Left cardiac atrium (tissue), 4 donors: ENCODE results near the gene EMD. TPM values are rescaled to one million over a fixed set of nuclear protein-coding genes. Genes with fewer than 3 reads are reported as not detected.
"Not testable (repeated sequence)": the region's sequence is repeated elsewhere in the genome, so short reads cannot be mapped to it uniquely, and the experiment has no call there.

Experiments used
- ATAC-seq, 2 donors: fragments of 200-7000 bp; cut with Tn5 transposase; one replicate each; pipeline ENCODE4 v1.9.1; 2020; ENCODE audit warnings: mild to moderate bottlenecking in 2 of 2, moderate library complexity in 2 of 2
- DNase-seq: peaks from one replicate; pipeline ENCODE4 v3.0.0-alpha.2; 2020
- intact Hi-C, 2 donors: fragments of 100-400 bp; cut with DNase I; formaldehyde crosslinking; loops; one replicate each; pipeline versions ENCODE4 v1.14.1 to v1.15.1; 2022 to 2023
- long read RNA-seq: library from polyadenylated mRNA; unstranded; transcript quantifications from one replicate; pipeline ENCODE4 v2.0.0, GENCODE V29; 2021
- total RNA-seq, 2 donors: library from RNA; stranded (reverse); fragmentation: NEBNext Ultra II Directional; extraction: Animal tissue kit (Norgen Biotek cat#: 25700); gene quantifications; one replicate each; pipeline ENCODE4 v1.2.1, GENCODE V29; 2021
- donor health status: DM: no; HTN: yes; CAD: no.
- donor health status: DM: no; HTN: yes; CAD: no; lungs with severe emphysema.
- donor health status: DM: yes; HTN: yes; CAD: no.
- donor health status: Dilated cardiomyopathy.

The EMD gene
- total RNA-seq, result 10 to 100 TPM; 54.5 to 70.9 TPM
- long read RNA-seq, transcript EMD-202 (6 exons, 1,379 nt), result major isoform, 32 of 38 reads
- long read RNA-seq, partial matches to known transcripts, result 1 of 38 reads
- long read RNA-seq, other reads (novel, unspliced or antisense), result 3 of 38 reads

DNA sequence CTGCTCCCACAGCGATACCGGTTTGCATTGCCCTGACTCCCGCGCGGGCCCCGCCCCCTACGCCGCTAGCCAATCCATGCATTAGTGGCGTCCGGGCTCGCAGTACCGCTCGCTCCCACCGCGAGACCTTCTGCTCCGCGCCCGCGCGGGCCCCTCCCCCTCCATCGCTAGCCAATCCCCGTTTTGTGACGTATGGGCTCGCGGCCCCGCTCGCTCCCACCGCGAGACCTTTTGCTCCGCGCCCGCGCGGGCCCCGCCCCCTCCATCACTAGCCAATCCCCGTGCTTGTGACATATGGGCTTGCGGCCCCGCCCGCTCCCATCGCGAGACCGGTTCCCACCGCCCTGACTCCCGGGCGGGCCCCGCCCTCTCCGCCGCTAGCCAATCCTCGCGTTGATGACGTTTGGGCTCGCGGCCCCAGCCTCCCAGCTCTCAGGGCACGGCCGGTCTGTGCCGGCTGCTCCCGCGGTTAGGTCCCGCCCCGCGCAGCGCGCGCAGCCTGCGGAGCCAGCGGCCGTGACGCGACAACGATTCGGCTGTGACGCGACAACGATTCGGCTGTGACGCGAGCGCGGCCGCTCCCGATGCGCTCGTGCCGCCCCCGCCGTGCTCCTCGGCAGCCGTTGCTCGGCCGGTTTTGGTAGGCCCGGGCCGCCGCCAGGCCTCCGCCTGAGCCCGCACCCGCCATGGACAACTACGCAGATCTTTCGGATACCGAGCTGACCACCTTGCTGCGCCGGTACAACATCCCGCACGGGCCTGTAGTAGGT lies at the start of gene EMD:
EMD (plus strand) TSS at position 497 of the 770 bp plus-strand sequence; CDS start at position 687, 190 bp downstream.
- ATAC-seq, result peak; percentile 85 to 92
- DNase-seq, result peak; percentile 98
- intact Hi-C loops, result no loop called here

DNA sequence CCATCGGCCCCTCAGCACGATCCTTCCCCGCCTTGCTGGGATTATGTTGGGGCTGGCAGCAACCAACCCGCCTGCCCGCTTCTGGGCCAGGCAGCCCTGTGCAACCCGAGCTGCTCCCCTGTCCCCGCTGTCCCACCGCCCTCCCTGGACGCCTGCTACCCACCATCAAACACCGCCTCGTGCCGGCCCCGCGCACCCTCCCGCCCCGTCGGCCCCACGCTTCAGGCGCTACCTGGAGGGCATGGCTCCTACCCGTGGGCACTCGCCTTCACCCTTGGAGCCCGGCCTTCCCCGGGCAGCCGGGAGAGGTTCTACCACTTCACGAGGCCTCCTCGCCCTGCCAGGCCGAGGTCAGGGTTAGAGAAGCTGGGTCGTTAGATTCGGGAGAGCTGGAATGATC lies 46.5 kb upstream of the EMD start:
- intact Hi-C loops, result no loop called here
- ATAC-seq, result no peak
- peak; percentile 16 for DNase-seq

DNA sequence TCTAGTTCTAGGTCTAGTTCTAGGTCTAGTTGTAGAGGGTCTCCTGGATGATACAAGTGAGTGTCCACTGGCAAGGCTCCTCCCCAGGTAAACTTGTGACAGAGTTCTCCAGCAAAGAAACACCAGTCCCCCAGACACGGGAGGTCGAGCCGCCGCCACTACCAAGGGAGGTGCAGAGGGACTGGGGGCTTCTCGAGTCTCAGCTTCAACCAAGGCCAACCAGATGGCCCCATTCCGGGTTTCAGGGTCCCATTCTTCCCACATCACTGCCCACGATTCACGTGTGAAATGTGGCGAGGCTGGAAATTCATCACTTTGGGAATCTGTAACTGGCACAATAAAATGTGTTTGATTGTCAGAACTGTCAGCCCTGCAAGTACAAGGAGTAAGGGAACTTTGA lies 46.0 kb upstream of the EMD start:
- intact Hi-C loops, result no loop called here
- ATAC-seq, result no peak
- DNase-seq, result no peak

DNA sequence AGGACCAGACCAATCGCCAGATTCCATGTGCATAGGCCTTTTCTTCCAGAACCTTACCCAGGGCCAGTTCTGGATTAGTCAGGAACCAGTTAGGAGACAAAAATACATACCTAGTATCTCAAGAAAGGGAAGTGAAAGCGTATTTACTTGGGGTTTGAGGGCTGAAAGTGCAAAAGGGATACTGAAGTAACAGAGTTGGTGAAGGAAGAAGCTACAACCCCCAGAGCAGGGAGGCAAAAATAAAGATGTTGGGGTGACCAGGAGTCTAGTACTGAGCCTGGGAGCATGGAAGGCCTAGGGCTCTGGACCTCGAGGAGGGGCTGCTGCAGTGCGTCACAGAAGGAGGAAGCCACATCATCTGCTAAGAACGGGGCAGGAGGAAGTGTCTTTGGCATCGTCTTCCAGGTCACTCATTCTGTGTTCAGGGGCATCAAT lies 45.2 kb upstream of the EMD start:
- DNase-seq, result no peak

DNA sequence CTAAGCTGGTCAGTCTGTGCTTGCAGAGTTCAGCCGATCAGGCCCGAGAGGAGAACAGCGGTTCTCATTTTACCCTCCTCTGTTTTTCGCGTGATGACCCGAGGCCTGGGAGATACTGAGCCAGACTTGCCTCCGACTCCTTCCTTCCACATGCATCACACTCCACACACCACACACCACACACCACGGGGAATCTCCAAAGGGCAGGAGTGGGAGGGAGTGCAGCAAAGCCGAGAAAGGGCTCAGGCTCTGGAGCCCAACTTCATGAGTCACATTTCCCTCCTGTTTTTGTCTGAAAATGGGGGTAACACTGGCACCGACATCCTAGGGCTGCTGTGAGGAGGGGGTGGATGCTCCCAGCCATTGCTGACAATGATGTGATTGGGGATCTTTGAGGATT lies 44.6 kb upstream of the EMD start:
- intact Hi-C loops, result no loop called here
- ATAC-seq, result no peak
- no peak for DNase-seq

More for the DNA sequence above, 45.2 kb upstream of the EMD start:
- ATAC-seq, result no peak
- intact Hi-C loops, result no loop called here

DNA sequence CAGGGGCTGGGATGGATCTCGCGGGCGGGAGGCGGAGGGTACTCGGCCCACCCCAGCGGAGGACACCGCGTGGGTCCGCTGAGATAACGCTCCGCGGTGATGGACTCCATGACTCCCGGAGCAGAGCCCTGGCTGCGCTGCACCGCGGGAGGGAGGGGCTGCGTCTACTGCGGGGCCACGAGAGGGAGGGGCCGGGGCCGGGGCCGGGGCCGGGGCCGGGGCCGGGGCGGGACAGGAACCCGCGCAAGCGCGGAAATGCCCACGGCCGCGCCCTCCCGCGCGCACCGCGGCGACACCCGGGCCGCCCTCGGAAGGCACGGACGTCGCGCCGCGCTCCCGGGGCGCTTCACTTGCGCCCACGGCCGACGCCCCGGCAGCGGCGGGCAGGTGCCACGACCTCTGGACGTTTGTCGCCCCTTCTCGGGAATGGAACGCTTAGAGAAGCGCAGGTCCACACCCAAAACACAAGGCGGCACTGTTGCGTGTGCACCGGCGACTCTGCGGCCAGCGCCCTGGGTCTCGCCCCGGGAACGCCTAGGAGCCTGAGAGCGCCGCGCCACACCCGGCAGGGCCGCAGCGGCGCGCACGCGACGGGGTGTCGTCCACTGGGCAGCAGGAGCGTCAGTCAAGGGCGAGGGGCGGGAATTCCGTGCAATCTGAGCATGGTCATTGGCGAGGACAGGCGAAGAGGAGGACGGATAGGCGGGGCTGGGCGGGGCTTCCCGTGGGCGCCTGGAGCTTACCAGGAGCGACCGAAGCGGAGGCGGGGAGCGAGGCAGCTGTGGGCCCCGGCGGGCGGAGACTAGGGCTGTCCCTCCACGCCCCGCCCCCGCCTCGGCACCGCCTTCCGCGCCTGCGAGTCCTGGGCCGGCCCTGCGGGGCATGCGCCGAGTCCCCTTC lies 37.4 kb upstream of the EMD start:
- ATAC-seq, result peak; percentile 86 to 88
- not testable (repeated sequence) for DNase-seq

DNA sequence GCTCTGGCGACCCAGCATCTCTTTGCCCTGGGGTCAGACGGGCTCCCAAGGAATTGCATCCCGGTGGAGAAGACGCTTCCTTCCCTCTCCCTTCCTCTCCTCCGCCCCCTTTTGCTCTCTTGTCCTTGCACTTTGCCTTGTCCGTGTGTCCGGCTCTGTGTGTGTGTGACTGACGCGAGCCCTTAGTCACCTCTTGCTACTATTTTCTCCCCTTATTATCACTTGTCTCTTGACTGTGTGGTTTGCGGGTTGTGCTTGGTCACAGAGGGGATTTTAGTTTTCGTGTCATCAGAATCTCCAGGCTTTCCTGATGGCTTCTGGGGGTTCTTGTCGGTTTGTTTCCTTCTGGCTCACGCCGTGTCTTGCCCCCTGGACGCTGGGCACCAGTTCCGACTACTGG lies 36.0 kb upstream of the EMD start:
- intact Hi-C loops, DNase-seq: not testable (repeated sequence)
- ATAC-seq, result peak in 1 of 2 donors; percentile 3

More for the DNA sequence above, 37.4 kb upstream of the EMD start:
- intact Hi-C loops, result not testable (repeated sequence)

DNA sequence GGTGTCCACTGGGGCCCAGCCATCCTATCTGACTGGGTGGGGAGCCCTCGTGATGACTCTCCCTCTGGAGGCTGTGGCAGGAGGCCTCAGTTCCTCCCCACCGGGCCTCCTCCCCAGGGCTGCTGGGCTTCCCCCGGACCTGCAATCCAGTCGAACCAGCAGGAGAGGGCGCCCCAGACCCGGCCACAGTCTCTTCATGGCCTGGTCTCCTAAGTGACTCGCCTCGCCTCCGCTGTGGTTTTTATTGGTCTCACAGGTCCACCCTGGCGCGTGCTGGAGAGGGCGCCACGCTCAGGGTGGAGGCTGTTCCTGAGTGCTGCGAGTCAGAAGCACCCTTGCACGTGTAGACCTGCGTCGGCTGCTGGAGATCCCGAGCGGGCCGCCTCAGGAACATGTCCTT lies 35.5 kb upstream of the EMD start:
- peak; percentile 10 to 13 for ATAC-seq
- DNase-seq, intact Hi-C loops: not testable (repeated sequence)

DNA sequence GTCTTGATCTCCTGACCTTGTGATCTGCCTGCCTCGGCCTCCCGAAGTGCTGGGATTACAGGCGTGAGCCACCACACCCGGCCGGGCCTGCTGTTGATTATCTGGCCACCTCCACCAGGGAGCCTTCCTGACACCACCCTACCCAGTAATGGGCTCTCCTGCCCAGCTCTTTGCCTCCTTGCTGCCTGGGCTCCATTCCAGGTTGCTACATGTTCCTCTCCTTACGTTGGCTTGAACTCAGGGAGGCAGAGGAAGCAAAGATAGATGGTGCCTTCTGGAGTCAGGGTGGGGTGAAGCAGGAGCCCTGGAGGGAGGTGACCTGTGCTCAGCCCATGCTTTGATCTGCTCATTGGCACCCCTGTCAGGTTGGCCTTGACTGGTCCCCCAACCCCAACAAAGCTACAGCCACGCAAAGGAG lies 31.0 kb upstream of the EMD start:
- DNase-seq (peak; percentile 25), ATAC-seq (no peak)
- intact Hi-C loops, result no loop called here

DNA sequence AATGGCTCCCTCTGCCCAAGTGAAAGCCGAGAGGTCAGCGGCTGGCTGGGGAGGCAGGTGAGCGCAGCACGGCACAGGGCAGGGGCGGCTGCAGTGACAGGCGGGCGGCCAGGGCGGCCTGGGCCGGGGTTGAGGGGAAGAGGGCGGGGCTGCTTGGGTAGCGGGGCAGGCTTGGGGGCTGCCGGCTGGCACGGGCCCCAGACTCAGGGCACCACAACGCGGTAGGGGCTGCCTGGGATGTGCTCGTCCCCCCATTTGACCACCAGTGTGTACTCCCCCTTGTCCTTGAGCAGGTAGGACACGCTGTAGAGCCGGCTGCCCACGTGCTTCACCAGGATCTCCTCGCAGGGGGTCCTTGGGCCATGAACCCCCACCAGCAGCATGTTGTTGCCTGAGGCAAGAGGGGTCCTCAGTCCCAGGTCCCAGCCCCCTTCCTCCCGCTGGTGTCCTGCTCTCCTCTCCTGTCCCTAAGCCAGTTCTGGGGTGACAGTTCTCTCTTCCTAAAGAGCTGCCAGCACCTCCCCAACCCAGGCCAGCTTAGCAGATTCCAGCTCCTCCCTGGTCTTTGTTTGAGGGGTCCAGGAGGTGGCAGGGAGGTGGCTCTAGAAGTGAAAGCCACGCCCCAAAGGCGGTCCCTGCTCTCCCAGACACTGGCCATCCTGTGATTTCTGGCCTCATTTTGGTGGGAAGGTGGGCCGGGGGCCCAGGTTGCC lies 30.3 kb upstream of the EMD start:
- ATAC-seq, result no peak
- peak; percentile 24 for DNase-seq
- intact Hi-C loops, result no loop called here

DNA sequence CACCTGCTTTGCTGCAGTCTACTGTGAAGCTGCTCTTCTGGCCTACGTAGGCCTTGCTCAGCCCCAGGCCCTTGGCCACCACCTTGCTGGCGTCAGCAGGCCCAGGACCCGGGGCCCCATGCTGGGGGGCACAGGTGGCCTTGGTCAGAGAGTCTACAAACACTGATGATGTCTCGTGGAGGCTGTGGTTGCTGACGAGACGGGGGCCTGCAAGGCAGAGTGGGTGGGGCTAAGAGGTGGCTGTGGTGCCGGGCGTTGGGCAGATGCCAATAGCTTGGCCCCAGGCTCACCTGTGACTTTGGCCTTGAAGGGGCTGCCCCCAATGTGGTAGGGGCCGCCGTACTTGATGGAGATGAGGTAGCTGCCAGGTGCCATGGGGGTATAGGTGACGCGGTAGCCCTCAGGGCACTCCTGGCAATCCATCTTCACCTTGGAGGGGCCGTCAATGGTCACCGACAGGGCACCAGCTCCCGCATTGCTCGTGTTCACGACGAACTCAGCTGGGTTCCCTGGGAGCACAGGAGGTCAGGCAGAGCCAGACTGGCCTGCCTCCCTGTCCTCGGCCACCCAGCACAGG lies 29.6 kb upstream of the EMD start:
- intact Hi-C loops, result no loop called here
- ATAC-seq (no peak), DNase-seq (peak; percentile 20)

DNA sequence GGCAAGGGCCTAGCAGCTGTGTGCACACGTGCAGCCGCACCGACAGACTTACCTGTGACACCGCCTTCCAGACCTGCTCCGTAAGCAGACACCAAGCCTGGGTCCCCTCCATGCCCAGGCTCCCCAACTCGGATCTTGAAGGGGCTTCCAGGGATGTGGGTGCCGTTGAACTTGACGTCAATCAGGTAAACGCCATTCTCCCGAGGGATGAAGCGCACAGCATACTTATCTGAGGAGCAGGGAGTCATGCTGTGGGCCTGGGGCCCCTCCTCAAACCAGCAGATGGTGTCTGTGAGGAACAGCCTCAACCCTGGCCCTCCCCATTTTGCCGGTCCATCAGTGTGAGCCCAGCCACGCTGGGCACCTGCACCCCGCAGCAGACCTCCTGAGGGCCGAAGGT lies 29.1 kb upstream of the EMD start:
- intact Hi-C loops, result no loop called here
- ATAC-seq (no peak), DNase-seq (peak; percentile 16)

DNA sequence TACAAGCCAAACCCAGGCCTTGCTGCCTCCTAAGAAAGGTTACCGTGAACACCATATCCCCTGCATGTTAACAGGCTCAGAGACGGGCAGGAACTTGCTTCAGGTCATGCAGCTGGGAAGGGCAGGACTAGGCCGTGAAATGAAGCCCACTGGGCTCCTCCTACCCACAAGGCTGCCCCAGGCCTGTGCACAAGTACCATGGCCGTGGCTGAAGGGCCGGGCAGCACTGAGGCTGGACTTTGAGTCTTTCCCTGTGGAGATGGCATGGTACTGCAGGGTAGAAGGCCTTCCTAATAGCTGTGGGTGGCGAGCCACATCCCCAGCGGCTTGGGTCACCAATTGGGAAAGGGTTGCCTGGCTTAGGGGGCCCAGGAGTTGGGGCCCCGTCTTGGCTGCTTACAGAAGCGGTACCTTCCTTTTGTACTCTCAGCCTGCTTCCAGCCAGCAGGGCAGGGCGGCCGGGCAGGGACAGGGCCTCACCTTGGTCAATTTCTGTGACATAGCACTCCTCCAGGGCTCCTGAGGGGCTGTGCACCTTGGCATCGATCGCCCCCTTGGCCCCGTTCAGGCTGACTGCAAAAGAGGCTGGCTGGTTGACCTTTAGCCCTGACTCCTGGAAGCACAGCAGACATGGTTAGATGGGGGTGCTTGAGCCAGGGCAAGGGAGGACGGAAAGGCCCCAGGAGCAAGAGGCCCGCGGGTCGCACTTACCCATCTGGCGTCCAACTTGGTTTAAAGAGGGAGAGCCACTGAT lies 28.5 kb upstream of the EMD start:
- intact Hi-C loops, result no loop called here
- DNase-seq (peak; percentile 20), ATAC-seq (no peak)

DNA sequence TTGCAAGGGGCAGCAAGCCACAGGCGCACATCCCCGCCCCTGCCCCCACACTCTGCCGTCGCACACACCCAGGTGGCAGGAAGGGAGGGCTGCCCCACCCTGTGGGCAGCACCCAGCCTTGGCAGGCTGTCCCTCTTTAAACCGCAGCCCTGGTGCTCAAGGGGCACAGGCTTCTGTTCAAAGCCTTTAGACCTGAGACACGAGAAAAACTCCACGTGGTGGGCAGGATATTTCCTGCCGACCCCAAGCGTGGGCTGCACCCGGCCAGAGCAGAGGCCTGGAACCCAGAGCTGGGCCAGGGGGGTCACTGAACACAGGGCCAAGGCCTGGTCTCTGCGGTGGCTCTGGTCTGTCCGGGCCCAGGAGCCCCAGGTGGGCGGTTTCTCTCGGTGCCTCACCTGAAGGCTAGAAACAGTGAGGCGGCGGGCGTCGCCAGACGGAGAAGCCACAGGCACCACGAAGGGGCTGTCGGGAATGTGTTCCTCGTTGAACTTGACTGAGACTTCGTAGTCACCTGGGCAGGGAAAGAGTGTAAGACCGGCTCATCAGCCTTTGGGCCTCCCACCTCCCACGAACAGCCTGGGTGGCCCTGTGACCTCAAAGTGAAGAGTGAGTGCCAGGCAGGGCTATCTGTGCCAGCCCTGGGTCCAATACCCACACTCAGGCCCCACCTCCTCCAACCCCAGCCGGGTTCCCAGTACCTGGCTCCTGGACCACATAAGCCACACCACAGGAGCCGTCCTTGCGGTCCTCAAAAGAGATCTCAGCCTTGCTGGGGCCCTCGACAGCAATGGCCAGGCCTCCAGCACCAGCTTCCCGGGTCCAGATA lies 27.7 kb upstream of the EMD start:
- ATAC-seq, result no peak
- DNase-seq, result peak; percentile 21
- intact Hi-C loops, result no loop called here

DNA sequence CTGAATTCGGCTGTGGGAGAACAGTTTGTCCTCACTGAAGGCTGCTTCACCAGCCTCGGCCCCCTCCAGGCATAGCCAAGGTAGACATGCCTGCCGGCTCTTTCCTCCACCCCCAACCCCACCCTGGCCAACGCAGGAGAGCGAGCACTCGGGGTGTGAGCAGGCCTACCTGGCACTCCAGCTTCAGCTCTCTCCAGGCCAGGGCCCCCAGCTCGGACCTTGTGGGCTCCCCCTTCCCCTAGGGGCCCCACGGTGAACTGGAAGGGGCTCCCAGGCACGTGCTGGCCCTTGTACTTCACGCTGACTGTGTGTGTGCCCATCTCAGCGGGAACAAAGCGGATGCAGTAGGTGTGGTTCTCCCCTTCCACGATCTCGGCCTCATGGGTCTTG lies 27.1 kb upstream of the EMD start:
- intact Hi-C loops, result no loop called here
- no peak for DNase-seq
- no peak for ATAC-seq

DNA sequence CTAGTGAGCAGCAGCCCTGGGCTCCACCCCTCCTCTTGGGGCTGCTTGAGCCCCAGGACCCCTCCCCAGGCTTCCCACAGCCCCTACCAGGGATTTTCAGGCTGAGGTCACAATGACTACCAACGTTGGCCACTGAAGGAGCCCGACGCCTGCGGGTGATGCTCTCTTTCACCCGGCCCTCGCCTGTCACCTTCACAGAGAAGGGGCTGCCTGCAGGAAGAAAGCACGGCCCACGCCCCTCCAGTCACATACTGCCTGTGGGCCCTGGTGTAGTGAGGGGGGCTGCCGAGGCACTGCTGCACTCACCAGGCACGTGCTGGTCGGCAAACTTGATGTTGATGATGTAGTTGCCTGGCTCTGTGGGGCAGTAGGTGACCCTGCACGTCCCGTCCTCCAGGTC lies 26.6 kb upstream of the EMD start:
- intact Hi-C loops, result no loop called here
- ATAC-seq, result no peak
- DNase-seq, result no peak

DNA sequence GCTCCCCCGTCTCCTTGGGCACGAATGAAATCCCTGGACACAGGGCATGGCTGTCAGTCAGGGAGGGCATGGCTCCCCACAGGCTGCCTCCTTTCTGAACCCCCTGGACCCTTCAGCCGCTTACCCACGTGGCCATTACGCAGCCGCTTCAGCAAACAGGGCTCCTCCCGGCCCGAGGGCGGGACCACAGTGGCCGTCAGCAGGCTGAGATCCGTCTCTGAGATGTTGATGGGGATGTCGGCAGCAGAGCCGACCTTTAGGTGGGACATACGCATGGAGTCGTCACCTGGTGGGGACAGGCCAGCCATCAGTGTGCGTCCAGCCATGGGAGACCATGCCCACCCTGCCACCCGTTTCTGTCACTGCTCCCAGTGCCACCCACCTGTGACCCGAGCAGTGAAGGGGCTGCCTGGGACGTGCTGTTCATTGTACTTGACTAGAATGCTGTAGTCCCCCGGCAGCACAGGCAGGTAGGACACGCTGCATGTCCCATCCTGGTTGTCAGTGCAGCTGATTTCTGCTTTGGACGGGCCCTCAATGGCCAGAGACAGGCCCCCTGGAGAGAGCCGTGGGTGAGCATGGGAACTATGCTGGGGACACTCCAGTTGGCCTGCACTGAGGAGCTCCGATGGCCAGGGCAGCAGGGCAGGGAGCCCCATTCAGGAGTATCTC lies 25.8 kb upstream of the EMD start:
- no peak for DNase-seq
- no peak for ATAC-seq
- intact Hi-C loops, result no loop called here
